ENCODE data around the gene TMPRSS13. TPM values are rescaled to one million over a fixed set of nuclear protein-coding genes. Genes with fewer than 3 reads are reported as not detected.

The TMPRSS13 gene
- total and polyA plus RNA-seq, 9 of the 15 experiments (the other 6 are each of a cell fraction or from before 2014, with no cell fraction given) = 0.11 to 0.29 (median 0.15) TPM

GRCh38 chr11:117915672-117916235, 13.4 kb downstream of the TMPRSS13 start:
- intact Hi-C loops (cut with micrococcal nuclease) = no loop called here
- Histone ChIP-seq H3K4me3 (no peak overlapping the region), H3K4me2 (ENCODE audit: insufficient read depth, low read length) (no peak overlapping the region), H3K9me1 (ENCODE audit: control insufficient read depth, insufficient read depth, low read length) (no peaks in the 10 kb centered on the region), H3K4me1 (replicated peaks in 1 of 2; ENCODE audit: control insufficient read depth in 2 of 2, insufficient read depth in 2 of 2, low read length in 2 of 2) (peaks cover 0 to 6% of the 10 kb centered on the region in 2 experiments; a peak in 3 of 5 replicates), H2AFZ (ENCODE audit: low read depth, low read length) (no peak overlapping the region), H3K27me3 (ENCODE audit: control insufficient read depth in 2 of 2, insufficient read depth in 2 of 2, low read length in 2 of 2) (peaks cover 22 to 64% of the 10 kb centered on the region in 2 experiments; a peak in 4 of 5 replicates), H3K9me3 (replicated peaks; ENCODE audit: control insufficient read depth, insufficient read depth, low read depth, low read length) (no peaks in the 10 kb centered on the region), H4K20me1 (replicated peaks; ENCODE audit: control insufficient read depth, insufficient read depth, low read length) (0 out of 2 replicates have a peak, but pooled peaks cover 6% of the 10 kb centered on the region), H3K36me3 (ENCODE audit: control insufficient read depth, insufficient read depth, low read length) (no peaks in the 10 kb centered on the region), H3K27ac (ENCODE audit: extremely low read depth, low read depth, low read length) (no peak overlapping the region), H3K9ac (ENCODE audit: insufficient read depth in 1 of 2, low read depth in 2 of 2, low read length in 2 of 2) (no peak overlapping the region), H3K79me2 (ENCODE audit: control insufficient read depth, insufficient read depth, low read length) (no peaks in the 10 kb centered on the region)
- WGBS (ENCODE audit: insufficient coverage, low coverage, missing lambda C conversion rate) = 6% methylated on average over 9 of the region's 9 CpGs
- POLR2A ChIA-PET = interaction anchor here (1.2 kb wide), 1 partner anchor 17 kb away, joined by 4 read pairs; no protein-coding TSS in a partner anchor
- ATAC-seq (no peak), FAIRE-seq (no peak), DNase-seq (ENCODE audit: extremely low read depth in 1 of 4, low spot score in 3 of 4) (no peak)
- in situ Hi-C loops (cut with MboI) = no loop called here
- no TSS peak for BruUV-seq (replicated peaks)
- CTCF ChIA-PET (ENCODE audit: low intra/inter-chr PET ratio) = no interaction called here
- no peak for TF ChIP-seq SMAD4 (CRISPR knock-in tag; conservative IDR thresholded peaks at IDR 0.05)
- TF ChIP-seq PRDM10 (IDR thresholded peaks at IDR 0.05; ENCODE audit: partially characterized antibody) = no peak
- no peak for TF ChIP-seq CBFA2T2 (conservative IDR thresholded peaks at IDR 0.05)
- no peak for TF ChIP-seq NR2C2 (CRISPR knock-in tag; IDR thresholded peaks at IDR 0.05)
- TF ChIP-seq NR2C2 (tag; IDR thresholded peaks at IDR 0.05) = no peak
- no peak for TF ChIP-seq NR4A1 (CRISPR knock-in tag; IDR thresholded peaks at IDR 0.05)
- no peak for TF ChIP-seq NR4A1 (tag; IDR thresholded peaks at IDR 0.05)
- no peak for TF ChIP-seq MEF2D (tag; conservative IDR thresholded peaks at IDR 0.05; ENCODE audit: low read depth)
- TF ChIP-seq MIER1 (IDR thresholded peaks at IDR 0.05; ENCODE audit: low read depth) = no peak
- TF ChIP-seq CHCHD3 (CRISPR knock-in tag; IDR thresholded peaks at IDR 0.05) = no peak
- no peak for TF ChIP-seq ERF (CRISPR knock-in tag; IDR thresholded peaks at IDR 0.05)
- no peak for TF ChIP-seq STAT6 (CRISPR knock-in tag; IDR thresholded peaks at IDR 0.05)
- no peak for TF ChIP-seq ZBTB43 (CRISPR knock-in tag; IDR thresholded peaks at IDR 0.05)
- TF ChIP-seq RBM25 (IDR thresholded peaks at IDR 0.05; ENCODE audit: low read depth, low read length, severe bottlenecking) = no peak
- TF ChIP-seq CBX8 (IDR thresholded peaks at IDR 0.05; ENCODE audit: borderline replicate concordance, extremely low read depth, low read depth, low read length, poor library complexity, severe bottlenecking) = no peak
- TF ChIP-seq NR2F6 (CRISPR knock-in tag; IDR thresholded peaks at IDR 0.05) = no peak

All from K562 (cell line).